Kidney (tissue), 14 donors: ENCODE data around the gene CCDC7. TPM values are rescaled to one million over a fixed set of nuclear protein-coding genes. Genes with fewer than 3 reads are reported as not detected.
"Not testable (repeated sequence)": the region's sequence is repeated elsewhere in the genome, so short reads cannot be mapped to it uniquely, and the experiment has no call there.

Experiments
- DNase-seq, 5 donors: peaks; one replicate each; pipeline ENCODE4 v3.0.0-alpha.2; 2013 to 2020
- FAIRE-seq: peaks from 2 replicates; lab custom pipeline; 2012; peaks lifted over from hg19 to GRCh38; lab: Jason Lieb, UNC
- H3K27ac ChIP-seq, 2 donors: one replicate each; pipeline ENCODE4 v1.7.0; 2013; ENCODE audit warnings: low read depth in 2 of 2, low read length in 2 of 2, inconsistent platforms in 1 of 2
- H3K27me3 ChIP-seq: one replicate; pipeline ENCODE4 v1.7.1; 2013; ENCODE audit warnings: low read length, inconsistent platforms; ENCODE audit not compliant: control insufficient read depth, insufficient read depth
- H3K36me3 ChIP-seq, 3 donors: one replicate each; pipeline versions ENCODE4 v1.7.0 to v1.7.1; 2013; ENCODE audit warnings: low read length in 3 of 3, control low read depth in 1 of 3, inconsistent platforms in 1 of 3; ENCODE audit not compliant: insufficient read depth in 3 of 3, control insufficient read depth in 2 of 3
- H3K4me1 ChIP-seq, 3 donors: one replicate each; pipeline versions ENCODE4 v1.7.0 to v1.7.1; 2013; ENCODE audit warnings: low read length in 3 of 3, inconsistent platforms in 1 of 3, low read depth in 1 of 3; ENCODE audit not compliant: control insufficient read depth in 2 of 3, insufficient read depth in 2 of 3
- H3K4me3 ChIP-seq, 3 donors: one replicate each; pipeline versions ENCODE4 v1.7.0 to v1.8.1; 2013; ENCODE audit warnings: low read length in 3 of 3, control low read depth in 1 of 3, inconsistent platforms in 1 of 3
- H3K9ac ChIP-seq, 3 donors: one replicate each; pipeline versions ENCODE4 v1.7.0 to v1.7.1; 2013; ENCODE audit warnings: low read length in 3 of 3, control low read depth in 1 of 3, inconsistent platforms in 1 of 3
- H3K9me3 ChIP-seq, 3 donors: one replicate each; pipeline versions ENCODE4 v1.7.0 to v1.7.1; 2013; ENCODE audit warnings: low read length in 3 of 3, control low read depth in 1 of 3, inconsistent platforms in 1 of 3; ENCODE audit not compliant: control insufficient read depth in 2 of 3, insufficient read depth in 1 of 3
- CTCF ChIP-seq: IDR thresholded peaks from 3 replicates; pipeline ENCODE4 v1.5.1; 2012; ENCODE audit warnings: mild to moderate bottlenecking, moderate library complexity, borderline replicate concordance; ENCODE audit not compliant: insufficient read depth; ENCODE audit errors: extremely low read depth
- intact Hi-C: fragments of 100-400 bp; cut with DNase I; formaldehyde crosslinking; loops from one replicate; pipeline ENCODE4 v1.11.1; 2022
- polyA plus RNA-seq: library from polyadenylated mRNA; stranded (reverse); fragments of 350-450 nt; fragmentation: Illumina TruSeq; extraction: RNeasy Lipid Tissue Mini Kit (QIAGEN cat#74804); gene quantifications from one replicate; pipeline ENCODE4 v1.2.3, GENCODE V29; 2014; ENCODE audit warnings: low read depth, low replicate concordance; ENCODE audit not compliant: insufficient read depth
- total RNA-seq: library from RNA; stranded (reverse); fragmentation: NEBNext Ultra II Directional; extraction: Animal tissue kit (Norgen Biotek cat#: 25700); gene quantifications from one replicate; pipeline ENCODE4 v1.2.1, GENCODE V29; 2021
- donor health status: control.
- donor health status: control.
- donor health status: control.
- donor health status: control.
- donor health status: control.
- donor health status: DM: yes; HTN: yes; CAD: no.
- donor health status: Normal renal cell carcinoma (clear cell type).

The CCDC7 gene
- total and polyA plus RNA-seq, 2 donors from 2014 or later, result 0.84 to 28.0 TPM

GRCh38 chr10:32746869-32747268 lies 300.9 kb downstream of the CCDC7 start:
- Histone ChIP-seq H3K4me3 (no peak overlapping the region), H3K27ac (no peak overlapping the region), H3K27me3 (no peaks in the 10 kb centered on the region), H3K9me3 (peaks cover 0 to 8% (median 0%) of the 10 kb centered on the region in 3 donors), H3K4me1 (no peaks in the 10 kb centered on the region), H3K36me3 (peaks cover 0 to 3% (median 0%) of the 10 kb centered on the region in 3 donors), H3K9ac (no peak overlapping the region)
- intact Hi-C loops, result no loop called here
- TF ChIP-seq CTCF, result no peak
- FAIRE-seq (no peak), DNase-seq (peak in 1 of 5 donors; percentile 30)

- no peak overlapping the region for H3K4me3 ChIP-seq
These were observed 305.6 kb downstream of the CCDC7 start for GRCh38 chr10:32751582-32751981.

GRCh38 chr10:32754900-32755299 lies 309.0 kb downstream of the CCDC7 start:
- H3K27ac ChIP-seq, DNase-seq, H3K9ac ChIP-seq, H3K4me1 ChIP-seq, H3K27me3 ChIP-seq, H3K36me3 ChIP-seq, H3K4me3 ChIP-seq, H3K9me3 ChIP-seq, FAIRE-seq, intact Hi-C loops: not testable (repeated sequence)

More at GRCh38 chr10:32751582-32751981, 305.6 kb downstream of the CCDC7 start:
- intact Hi-C loops, result no loop called here
- Histone ChIP-seq H3K27me3 (no peaks in the 10 kb centered on the region), H3K9me3 (peaks cover 0 to 10% (median 0%) of the 10 kb centered on the region in 3 donors), H3K36me3 (no peaks in the 10 kb centered on the region), H3K27ac (no peak overlapping the region), H3K9ac (no peak overlapping the region), H3K4me1 (no peaks in the 10 kb centered on the region)
- DNase-seq, result no peak
- TF ChIP-seq CTCF, result no peak
- FAIRE-seq, result no peak

- Histone ChIP-seq H3K27ac (no peak overlapping the region), H3K36me3 (no peaks in the 10 kb centered on the region), H3K27me3 (no peaks in the 10 kb centered on the region), H3K4me3 (no peak overlapping the region), H3K9ac (no peak overlapping the region), H3K9me3 (peaks cover 0 to 19% (median 15%) of the 10 kb centered on the region in 3 donors), H3K4me1 (no peaks in the 10 kb centered on the region)
- intact Hi-C loops, result no loop called here
- FAIRE-seq, result no peak
- no peak for DNase-seq
- TF ChIP-seq CTCF, result no peak
These were observed 325.3 kb downstream of the CCDC7 start for GRCh38 chr10:32771217-32771616.
